ENCODE results near the gene ZNF556.
A peak's percentile ranks its signal among the peaks of the same experiment; 100 is the strongest.

The ZNF556 gene
- long read RNA-seq, donor 1 = 0 reads
- long read RNA-seq, donor 2 = 0 reads
- long read RNA-seq, donor 3 = 0 reads
- long read RNA-seq, donor 4, full-length matches to known transcripts = 1 of 1 reads
- long read RNA-seq, donor 4, partial matches to known transcripts = 0 of 1 reads
- long read RNA-seq, donor 4, other reads (novel, unspliced or antisense) = 0 of 1 reads
- long read RNA-seq, donor 5 = 0 reads
- long read RNA-seq, donor 6, partial matches to known transcripts = 0 of 1 reads
- long read RNA-seq, donor 6, other reads (novel, unspliced or antisense) = 0 of 1 reads
- long read RNA-seq, donor 7 = 0 reads
- long read RNA-seq, donor 8, partial matches to known transcripts = 0 of 1 reads
- long read RNA-seq, donor 8, other reads (novel, unspliced or antisense) = 0 of 1 reads

GRCh38 chr19:2867025-2867991 is at the start of gene ZNF556:
TSS of gene ZNF556 (plus strand) at chr19:2867335. CDS start at chr19:2867422, 87 bp downstream.
- DNase-seq = peak; percentile 15

DNA sequence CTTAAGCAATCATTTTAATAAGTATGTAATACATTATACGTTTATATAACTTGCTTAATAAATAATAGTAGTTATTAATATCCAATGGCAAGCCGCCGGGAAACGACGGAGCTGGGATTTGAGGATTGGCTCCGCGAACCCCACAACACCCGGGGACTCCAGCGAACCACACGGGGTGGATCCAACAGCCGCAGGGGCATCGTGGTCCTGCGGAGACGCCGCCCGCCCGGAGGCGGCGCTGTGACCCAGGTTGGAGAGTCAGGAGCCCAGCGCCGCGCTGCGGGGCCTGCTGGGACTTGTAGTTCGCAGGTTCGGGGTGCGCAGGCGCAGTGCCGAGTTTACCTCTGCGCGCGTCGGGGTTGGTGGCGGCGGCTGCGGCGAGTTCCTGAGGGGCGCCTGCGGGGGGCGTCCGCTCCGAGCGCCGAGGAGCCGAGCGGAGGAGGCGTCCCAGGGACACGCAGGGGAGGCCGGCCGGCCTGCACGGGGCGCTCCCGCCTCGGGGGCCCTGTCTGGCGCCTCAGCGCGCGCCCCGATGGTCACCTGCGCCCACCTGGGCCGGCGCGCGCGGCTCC is 47.5 kb upstream of the ZNF556 start, which contains the start of gene ZNF554:
ZNF554 (plus strand) TSS at position 329 of the 572 bp plus-strand sequence; CDS start at position 533, 204 bp downstream.
- DNase-seq = peak; percentile 90

DNA sequence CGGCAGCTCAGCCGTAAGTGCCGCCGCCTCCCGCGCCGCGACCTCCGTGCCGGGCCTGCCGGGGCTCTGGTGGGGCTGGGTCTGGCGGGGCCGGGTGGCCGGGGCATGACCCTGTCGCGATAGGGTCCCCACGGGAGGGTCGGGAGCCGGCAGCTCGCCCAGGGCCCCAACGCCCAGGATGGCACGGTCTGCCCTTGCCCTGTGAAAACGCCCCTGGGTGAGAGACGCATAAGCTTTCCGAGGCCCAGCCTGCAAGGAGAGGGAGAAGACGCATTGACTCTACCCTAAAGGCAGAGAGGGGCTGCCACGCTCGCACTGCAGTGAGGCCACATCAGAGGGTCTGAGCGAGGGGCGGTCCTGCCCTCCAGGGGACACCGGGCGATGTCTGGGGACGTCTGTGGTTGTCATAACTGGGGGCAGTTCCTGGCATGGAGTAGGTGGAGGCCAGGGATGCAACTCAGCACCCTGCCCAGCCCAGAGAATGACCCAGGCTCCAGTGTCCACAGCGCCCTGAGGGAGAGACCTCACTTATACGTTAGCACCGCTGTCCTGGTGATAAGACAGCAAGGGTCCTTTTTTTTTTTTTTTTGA is 46.9 kb upstream of the ZNF556 start:
- DNase-seq = peak; percentile 68

DNA sequence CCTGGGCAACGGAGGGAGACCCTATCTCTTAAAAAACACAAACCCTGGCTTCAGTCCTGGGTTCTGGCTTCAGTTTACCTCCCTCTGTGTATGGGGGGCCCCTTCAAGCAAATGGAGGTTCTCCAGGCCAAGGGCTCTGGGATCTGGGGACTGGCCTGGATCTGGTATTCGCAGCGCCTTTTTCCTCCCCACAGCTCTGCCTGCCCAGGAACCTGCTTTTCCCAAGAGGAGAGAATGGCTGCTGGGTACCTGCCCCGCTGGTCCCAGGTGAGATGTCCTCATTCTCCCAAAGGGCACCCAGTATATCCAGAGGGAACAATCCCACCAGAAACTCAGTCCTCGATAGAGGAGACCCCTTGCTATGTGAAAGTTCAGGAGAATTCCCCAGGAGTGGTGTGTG is 44.3 kb upstream of the ZNF556 start:
- no peak for DNase-seq

DNA sequence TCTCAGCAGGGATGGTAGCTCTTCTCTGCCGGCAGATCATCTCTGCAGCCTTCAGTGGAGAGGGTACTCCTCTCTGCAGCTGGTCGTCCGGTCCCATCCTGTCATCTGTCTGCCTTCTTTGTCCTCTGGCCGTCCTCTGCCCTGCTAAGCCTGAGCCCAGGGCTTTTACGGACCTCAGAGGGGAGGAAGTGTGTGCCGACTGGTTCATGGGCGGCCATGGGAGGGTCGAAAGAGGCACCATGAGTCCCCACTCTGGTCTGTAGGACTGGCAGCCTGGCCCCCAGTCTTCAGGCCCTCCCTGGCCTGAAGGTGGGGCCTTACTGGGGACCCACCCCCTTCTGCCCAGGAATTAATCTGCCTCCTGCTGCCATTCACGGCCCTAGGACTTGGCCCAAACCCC is 43.5 kb upstream of the ZNF556 start:
- DNase-seq = no peak

- DNase-seq = no peak
Observed at GRCh38 chr19:2824129-2824528, 43.0 kb upstream of the ZNF556 start.

- no peak for DNase-seq
Observed at GRCh38 chr19:2827022-2827421, 40.1 kb upstream of the ZNF556 start.

- no peak for DNase-seq
Observed at GRCh38 chr19:2827840-2828489, 39.2 kb upstream of the ZNF556 start.

DNA sequence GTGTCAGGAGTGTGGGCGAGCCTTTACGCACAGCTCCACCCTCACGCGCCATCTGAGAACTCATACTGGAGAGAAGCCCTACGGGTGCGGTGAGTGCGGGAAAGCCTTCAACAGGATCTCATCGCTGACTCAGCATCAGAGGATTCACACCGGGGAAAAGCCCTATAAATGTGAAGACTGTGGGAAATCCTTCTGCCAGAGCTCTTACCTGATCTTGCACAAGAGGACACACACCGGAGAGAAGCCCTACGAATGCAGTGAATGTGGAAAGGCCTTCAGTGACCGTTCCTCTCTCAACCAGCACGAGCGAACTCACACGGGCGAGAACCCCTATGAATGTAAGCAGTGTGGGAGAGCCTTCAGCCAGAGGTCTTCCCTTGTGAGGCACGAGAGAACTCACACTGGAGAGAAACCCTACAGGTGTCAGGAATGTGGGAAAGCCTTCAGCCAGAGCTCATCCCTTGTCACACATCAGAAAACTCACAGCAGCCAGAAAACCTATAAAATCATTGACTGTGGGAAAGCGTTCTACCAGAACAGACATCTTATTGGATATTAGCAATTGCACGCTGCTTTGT is 32.8 kb upstream of the ZNF556 start:
- DNase-seq = no peak

DNA sequence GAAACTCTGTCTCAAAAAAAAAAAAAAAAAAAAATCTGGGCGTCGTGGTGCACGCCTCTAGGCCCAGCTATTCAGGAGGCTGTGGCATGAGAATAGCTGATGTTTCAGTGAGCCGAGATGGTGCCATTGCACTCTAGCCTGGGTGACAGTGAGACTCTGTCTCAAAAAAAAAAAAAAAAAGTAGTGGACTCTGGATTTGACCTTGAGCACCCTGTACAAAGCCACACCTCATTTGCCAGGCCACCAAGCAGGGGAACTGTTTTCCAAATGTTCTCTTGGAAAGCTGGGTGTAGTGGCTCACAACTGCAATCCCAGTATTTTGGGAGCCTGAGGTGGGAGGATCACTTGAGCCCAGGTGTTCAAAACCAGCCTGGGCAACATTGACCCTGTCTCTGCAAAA is 29.7 kb upstream of the ZNF556 start:
- DNase-seq = no peak

- DNase-seq = peak; percentile 98
Observed at GRCh38 chr19:2840794-2841791, 26.0 kb upstream of the ZNF556 start, which contains the start of gene ZNF555. TSS of gene ZNF555 (plus strand) at chr19:2841475. CDS start at chr19:2841573, 98 bp downstream.

DNA sequence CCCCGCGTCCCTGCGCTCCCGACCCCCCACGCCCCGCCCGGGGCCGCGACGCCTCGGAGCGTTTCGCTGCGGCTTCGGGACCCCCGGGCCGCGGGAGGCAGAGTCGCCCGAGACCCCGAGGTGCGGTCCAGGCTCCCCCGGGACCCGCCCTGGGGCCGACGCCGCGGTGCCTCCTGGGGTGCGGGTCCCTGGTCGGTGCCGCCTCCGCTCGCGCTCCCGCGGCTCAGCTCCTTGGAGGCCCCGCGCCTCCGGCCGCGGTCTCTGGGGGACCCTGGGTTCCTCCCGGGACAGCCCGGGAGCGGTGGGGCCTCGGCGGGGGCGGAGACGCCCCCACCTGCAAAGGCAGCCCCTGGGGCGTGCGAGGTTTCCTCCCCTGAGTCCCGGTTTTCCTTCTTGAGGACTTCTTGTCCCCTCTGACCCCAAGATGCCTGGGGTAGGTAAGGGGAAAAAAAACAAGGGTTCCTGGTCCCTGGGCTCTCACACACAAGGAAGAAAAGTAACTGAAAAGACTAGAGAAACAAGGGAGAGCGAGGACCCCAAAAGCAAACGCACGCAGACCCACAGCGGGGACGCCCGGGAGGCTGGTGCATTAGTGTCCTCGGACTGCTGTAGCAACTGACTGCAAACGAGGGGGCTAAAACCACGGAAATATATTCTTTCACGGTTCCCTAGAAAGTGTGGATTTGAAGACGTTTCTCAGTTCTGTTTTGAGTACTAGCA is 25.1 kb upstream of the ZNF556 start:
- peak; percentile 64 for DNase-seq

GRCh38 chr19:2845107-2845506 is 22.0 kb upstream of the ZNF556 start:
- DNase-seq = no peak

DNA sequence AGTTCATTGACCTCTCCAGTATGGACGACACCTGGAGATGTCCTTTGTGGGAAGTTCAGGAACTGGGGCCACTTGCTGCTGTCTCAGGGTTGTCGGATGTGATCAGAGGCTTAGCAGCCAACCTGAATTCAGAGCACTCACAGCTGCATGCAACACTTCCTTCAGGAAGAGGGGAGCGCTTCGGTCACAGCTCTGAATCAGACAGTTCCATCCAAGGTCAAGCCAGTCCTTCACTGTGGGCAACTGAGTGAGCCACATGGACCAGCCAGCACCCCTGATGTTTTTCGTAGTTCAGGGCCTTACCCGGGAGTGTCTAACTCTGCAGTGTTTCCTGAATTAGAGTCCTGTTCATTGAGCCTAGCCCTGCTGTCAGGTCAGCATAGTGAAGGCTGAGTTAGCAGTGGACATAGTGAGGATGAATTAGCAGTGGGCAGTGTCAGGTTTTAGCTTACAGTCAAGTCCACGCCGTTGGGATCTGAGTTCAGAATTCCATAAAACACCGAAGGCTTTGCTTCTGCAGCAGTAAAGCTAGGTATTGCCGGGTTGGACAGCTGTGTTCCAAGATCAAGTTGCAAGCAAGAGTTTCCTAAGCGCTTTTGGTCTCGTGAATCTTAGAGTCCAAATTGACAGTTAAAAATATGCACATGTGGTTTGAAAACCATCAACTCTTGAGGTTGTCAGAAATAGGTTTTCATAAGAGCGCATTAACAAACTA is 20.8 kb upstream of the ZNF556 start:
- no peak for DNase-seq

DNA sequence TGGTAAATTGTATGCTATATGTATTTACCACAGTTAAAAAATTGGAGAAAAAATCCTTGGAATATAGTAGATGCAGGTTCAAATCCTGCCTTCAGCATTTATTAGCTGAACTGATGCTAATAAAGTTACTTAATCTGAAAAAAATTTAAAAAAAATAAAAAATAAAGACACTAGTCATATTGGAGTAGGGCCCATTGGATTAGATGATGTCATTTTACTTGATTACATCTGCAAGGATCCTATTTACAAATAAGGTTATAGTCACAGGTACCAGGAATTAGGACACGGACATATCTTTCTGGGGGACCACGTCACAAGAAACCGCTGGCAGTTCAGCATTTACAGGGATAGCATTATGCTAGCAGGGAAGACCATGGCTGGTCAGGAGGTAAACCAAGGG is 19.6 kb upstream of the ZNF556 start:
- no peak for DNase-seq

- no peak for DNase-seq
Observed at GRCh38 chr19:2848616-2849015, 18.5 kb upstream of the ZNF556 start.

- no peak for DNase-seq
Observed at GRCh38 chr19:2850256-2850925, 16.7 kb upstream of the ZNF556 start.

DNA sequence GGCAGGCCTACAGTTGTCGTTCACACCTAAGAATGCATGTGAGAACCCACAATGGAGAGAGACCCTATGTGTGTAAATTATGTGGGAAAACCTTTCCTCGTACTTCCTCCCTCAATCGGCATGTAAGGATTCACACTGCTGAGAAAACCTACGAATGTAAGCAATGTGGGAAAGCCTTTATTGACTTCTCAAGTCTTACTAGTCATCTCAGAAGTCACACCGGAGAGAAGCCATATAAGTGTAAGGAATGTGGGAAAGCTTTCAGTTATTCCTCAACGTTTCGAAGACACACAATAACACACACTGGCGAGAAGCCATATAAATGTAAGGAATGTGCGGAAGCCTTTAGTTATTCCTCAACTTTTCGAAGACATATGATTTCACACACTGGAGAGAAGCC is 14.5 kb upstream of the ZNF556 start:
- no peak for DNase-seq
